LNCaP clone FGC (cell line): ENCODE measurements around the gene GGN.
"Not testable (repeated sequence)": the region's sequence is repeated elsewhere in the genome, so short reads cannot be mapped to it uniquely, and the experiment has no call there.

Experiments used
- DNase-seq: peaks from one replicate; pipeline ENCODE4 v3.0.0-alpha.2; 2011; ENCODE audit warnings: low read depth
- H3K4me3 ChIP-seq: 2 replicates; pipeline ENCODE4 v1.5.1; 2011; ENCODE audit warnings: mild to moderate bottlenecking, low read depth, low read length, control low read depth
- CTCF ChIP-seq: IDR thresholded peaks from 2 replicates; pipeline ENCODE4 v1.5.1; 2012; ENCODE audit warnings: mild to moderate bottlenecking; ENCODE audit not compliant: control insufficient read depth, insufficient read depth; ENCODE audit errors: extremely low read depth

GGN gene

GRCh38 chr19:38374332-38375097 is 13.3 kb downstream of the GGN start, which contains the start of gene PSMD8:
PSMD8 (plus strand) TSS chr19:38374571; CDS start chr19:38374602, 31 bp downstream.
- H3K4me3 ChIP-seq: peak within 1 kb of the TSS; percentile 99
- TF ChIP-seq CTCF: no peak
- DNase-seq: peak; percentile 100

- no peak for TF ChIP-seq CTCF
- DNase-seq: no peak
- peak overlapping the region; percentile 99 for H3K4me3 ChIP-seq
These were observed 13.9 kb downstream of the GGN start for GRCh38 chr19:38373907-38374331.

GRCh38 chr19:38371081-38371480 is 16.8 kb downstream of the GGN start:
- H3K4me3 ChIP-seq: no peak overlapping the region
- DNase-seq: no peak
- TF ChIP-seq CTCF: no peak

- TF ChIP-seq CTCF: no peak
- H3K4me3 ChIP-seq: no peak overlapping the region
- no peak for DNase-seq
These were observed 17.5 kb downstream of the GGN start for GRCh38 chr19:38370299-38370698.

GRCh38 chr19:38369584-38369983 is 18.2 kb downstream of the GGN start:
- no peak overlapping the region for H3K4me3 ChIP-seq
- no peak for TF ChIP-seq CTCF
- DNase-seq: no peak

- DNase-seq: no peak
- no peak for TF ChIP-seq CTCF
- no peak overlapping the region for H3K4me3 ChIP-seq
These were observed 20.8 kb downstream of the GGN start for GRCh38 chr19:38367041-38367440.

- H3K4me3 ChIP-seq: peak overlapping the region; percentile 62
- DNase-seq: not testable (repeated sequence)
These were observed 24.7 kb downstream of the GGN start for GRCh38 chr19:38362946-38363688.
